AG04449 (cell line): Measurements from ENCODE around the gene C20orf204.

Source experiments
- CTCF ChIA-PET: fragments of 350-600 bp; formaldehyde crosslinking; extraction: SDS; loops from one replicate; lab custom pipeline; 2021; ENCODE audit warnings: antibody characterized with exemption; lab: Yijun Ruan, JAX
- POLR2A ChIA-PET: fragments of 400-600, 350-600 bp; formaldehyde crosslinking; extraction: SDS; loops from one replicate; lab custom pipeline; 2020; ENCODE audit warnings: antibody characterized with exemption, inconsistent platforms; lab: Yijun Ruan, JAX
- DNase-seq: peaks from one replicate; pipeline ENCODE4 v3.0.0-alpha.2; 2010; ENCODE audit warnings: low read depth, low spot score
- H3K4me3 ChIP-seq: 2 replicates; pipeline ENCODE4 v1.5.1; 2011; ENCODE audit warnings: low read depth, mild to moderate bottlenecking, control low read depth, low read length
- TF ChIP-seq, protein P1 (sequence below): IDR thresholded peaks from one replicate; pipeline ENCODE4 v1.5.1; 2011; ENCODE audit warnings: mild to moderate bottlenecking, moderate library complexity, low read length, control low read depth, inconsistent platforms; ENCODE audit not compliant: insufficient read depth; ENCODE audit errors: missing control alignments

Gene C20orf204

DNA sequence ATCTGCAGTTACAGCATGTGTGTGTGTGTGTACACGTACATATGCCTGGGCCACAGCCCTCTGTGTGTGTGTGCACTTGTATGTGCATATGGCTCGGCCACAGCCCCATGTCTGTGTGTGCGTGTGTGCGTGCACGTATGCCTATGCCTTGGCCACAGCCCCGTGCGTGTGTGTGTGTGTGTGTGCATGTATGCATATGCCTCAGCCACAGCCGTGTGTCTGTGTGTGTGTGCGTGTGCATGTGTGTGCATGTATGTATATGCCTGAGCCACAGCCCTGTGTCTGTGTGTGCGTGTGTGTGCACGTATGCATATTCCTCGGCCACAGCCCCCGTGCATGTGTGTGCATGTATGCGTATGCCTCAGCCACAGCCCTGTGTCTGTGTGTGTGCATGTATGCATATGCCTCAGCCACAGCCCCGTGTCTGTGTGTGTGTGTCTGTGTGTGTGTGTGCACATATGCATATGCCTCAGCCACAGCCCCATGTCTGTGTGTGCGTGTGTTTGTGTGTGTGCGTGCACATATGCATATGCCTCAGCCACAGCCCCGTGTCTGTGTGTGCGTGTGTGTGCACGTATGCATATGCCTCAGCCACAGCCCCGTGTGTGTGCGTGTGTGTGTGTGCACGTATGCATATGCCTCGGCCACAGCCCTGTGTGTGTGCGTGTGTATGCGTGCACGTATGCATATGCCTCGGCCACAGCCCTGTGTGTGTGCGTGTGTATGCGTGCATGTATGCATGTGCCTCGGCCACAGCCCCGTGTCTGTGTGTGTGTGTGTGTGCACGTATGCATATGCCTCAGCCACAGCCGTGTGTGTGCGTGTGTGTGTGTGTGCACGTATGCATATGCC is 14.6 kb upstream of the C20orf204 start:
- ChIA-PET CTCF (no interaction called here), POLR2A (no interaction called here)
- TF ChIP-seq, protein P1, sequence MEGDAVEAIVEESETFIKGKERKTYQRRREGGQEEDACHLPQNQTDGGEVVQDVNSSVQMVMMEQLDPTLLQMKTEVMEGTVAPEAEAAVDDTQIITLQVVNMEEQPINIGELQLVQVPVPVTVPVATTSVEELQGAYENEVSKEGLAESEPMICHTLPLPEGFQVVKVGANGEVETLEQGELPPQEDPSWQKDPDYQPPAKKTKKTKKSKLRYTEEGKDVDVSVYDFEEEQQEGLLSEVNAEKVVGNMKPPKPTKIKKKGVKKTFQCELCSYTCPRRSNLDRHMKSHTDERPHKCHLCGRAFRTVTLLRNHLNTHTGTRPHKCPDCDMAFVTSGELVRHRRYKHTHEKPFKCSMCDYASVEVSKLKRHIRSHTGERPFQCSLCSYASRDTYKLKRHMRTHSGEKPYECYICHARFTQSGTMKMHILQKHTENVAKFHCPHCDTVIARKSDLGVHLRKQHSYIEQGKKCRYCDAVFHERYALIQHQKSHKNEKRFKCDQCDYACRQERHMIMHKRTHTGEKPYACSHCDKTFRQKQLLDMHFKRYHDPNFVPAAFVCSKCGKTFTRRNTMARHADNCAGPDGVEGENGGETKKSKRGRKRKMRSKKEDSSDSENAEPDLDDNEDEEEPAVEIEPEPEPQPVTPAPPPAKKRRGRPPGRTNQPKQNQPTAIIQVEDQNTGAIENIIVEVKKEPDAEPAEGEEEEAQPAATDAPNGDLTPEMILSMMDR, result no peak
- no peak overlapping the region for H3K4me3 ChIP-seq
- DNase-seq, result no peak

DNA sequence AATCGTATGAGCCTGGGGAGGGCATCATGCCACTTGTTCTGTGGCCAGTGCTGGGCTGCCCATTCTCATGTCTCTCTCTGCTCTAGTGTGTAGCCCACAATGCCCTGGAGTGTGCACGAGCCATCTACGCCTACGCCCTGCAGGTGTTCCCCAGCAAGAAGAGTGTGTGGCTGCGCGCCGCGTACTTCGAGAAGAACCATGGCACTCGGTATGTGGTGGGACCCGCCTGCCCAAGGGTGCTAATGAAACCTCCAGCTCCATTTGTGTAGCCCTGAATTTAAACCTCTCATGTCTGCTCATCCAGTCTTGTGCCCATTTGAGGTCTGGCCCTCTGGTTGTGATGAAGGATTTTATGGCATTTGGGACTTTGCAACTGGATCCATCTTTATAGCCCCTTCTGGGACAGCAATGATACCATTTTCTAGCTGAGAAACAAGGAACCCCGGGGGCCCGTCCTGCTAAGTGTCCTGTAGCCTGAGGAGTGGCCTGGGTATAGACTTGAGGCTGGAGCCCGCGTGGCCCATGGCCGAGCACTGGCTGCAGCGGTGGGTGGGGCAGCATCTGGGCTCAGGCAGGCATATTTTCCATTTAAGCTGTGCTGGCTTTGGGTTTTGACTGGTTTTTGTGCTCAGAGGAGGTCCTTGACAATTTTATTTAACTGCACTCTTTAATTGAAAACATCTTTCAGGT is 13.2 kb upstream of the C20orf204 start:
- CTCF ChIA-PET, result interaction anchor here (1.6 kb wide), 1 partner anchor 16 kb away, joined by 10 read pairs; no protein-coding TSS in a partner anchor
- TF ChIP-seq, protein P1, result no peak
- DNase-seq, result no peak
- H3K4me3 ChIP-seq, result no peak overlapping the region
- POLR2A ChIA-PET, result no interaction called here

DNA sequence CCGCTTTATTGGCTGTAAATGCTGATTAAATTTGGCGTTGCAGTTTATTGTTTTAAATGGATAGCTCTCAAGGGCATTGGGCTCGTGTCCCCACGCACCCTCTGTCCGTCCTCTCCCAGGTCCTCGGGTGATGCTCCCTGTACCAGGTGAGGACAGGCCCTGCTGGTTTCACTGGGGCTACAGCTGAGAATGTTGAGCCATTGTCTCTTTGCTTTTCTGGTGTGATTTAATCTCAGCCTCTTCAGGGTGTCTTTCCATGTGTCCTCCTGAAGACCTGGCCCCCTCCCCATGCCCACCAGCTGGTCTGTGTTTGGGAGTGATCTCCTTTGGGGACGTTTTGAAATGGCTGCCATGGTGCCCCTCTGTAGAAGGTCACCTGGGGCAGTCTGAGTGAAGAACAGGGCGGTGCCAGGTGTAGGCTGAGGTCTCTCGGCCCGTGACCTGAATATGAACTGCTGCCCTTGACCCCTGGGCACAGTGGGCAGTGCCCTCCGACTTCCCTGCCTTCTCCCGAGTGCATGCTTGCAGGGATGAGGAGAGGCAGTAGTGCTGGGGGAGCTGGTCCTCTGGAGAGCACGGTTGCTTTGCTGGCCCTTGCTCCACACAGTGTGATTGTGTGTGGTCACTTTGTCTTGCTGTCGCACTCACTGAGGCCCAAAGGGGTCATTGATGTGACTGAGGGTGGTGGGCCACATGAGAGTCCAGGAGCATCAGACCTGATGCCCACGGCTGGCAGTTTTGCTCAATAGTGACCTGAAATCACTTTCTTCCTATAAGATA is 12.4 kb upstream of the C20orf204 start:
- no peak for DNase-seq
- no peak overlapping the region for H3K4me3 ChIP-seq
- ChIA-PET POLR2A (no interaction called here), CTCF (interaction anchor here (1.6 kb wide), 1 partner anchor 16 kb away, joined by 10 read pairs; no protein-coding TSS in a partner anchor)
- TF ChIP-seq, protein P1, result no peak

DNA sequence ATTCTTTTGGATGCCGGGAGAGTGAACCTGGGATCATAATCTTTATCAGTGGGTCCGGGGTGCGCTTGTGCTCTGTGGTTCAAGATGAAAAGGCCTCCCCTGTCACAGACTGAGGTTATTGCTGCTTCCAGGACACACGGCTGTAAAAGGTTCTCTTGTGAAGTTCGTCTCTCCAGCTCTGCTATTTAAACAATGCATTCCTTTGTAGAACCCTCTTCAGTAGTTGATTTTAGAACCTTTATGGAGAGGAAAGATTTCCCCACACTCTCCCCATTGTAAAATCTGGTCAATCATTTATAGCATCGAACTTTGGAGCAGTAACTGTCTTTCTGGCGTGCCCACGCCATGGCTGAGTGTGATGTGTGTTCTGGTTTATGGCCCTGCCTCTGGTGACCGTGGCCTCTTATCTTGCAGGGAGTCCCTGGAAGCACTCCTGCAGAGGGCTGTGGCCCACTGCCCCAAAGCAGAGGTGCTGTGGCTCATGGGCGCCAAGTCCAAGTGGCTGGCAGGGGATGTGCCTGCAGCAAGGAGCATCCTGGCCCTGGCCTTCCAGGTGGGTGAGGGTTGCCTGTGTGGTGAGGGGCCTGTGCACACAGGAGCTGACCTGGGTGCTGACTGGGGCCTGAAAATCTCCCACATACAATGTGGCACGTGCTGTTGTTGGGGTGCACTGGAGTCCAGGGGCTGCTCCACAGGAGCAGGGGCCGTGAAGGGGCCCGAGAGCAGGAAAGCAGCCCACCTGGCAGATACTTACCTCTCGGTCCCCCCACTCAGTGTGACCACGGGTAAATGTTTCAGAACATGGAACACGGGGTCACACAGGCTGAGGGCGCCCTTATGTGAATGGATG is 11.6 kb upstream of the C20orf204 start:
- TF ChIP-seq, protein P1, result no peak
- ChIA-PET CTCF (interaction anchor here (1.3 to 4.8 kb wide), 3 partner anchors 15 to 96 kb away, joined by 3 to 32 read pairs (median 4); no protein-coding TSS in a partner anchor), POLR2A (no interaction called here)
- no peak overlapping the region for H3K4me3 ChIP-seq
- DNase-seq, result no peak

DNA sequence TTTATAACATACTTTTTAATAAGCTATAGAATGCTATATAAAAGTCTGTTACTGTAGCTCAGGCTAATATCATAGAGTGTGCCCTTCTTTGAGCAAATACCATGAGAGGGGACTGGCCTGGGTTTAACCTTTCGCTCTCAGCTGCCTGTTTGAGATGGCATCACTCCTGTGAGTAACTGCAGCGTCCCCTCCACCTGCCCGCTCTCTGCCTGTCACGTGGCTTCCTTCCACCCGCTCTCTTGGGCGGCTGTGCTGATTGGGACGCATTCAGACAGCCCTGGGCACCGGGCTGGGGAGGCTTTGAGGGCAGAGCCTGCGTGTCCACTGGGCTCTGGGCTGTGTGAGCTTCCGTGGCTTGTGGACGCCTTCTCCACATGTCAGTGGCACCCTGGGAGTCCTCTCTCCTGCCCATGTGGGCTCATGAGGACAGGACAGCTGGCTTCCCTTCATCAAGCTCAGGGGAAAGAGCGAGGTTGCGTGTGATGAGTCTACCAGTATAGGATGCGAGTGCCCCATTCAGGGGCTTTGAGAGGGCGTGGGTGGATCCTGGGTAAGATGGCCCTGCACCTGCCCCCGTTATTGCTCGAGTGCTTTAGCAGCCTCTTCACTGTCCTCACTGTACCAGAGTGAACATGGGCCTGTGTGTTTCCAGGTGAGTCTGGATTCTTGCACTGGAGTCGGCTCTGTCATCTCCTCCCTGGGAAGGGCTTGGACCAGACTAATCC is 10.7 kb upstream of the C20orf204 start:
- POLR2A ChIA-PET, result no interaction called here
- CTCF ChIA-PET, result interaction anchor here (1.3 to 4.8 kb wide), 3 partner anchors 14 to 95 kb away, joined by 3 to 32 read pairs (median 4); no protein-coding TSS in a partner anchor
- TF ChIP-seq, protein P1, result no peak

More for the DNA sequence above, 10.7 kb upstream of the C20orf204 start:
- no peak overlapping the region for H3K4me3 ChIP-seq
- no peak for DNase-seq
